OCI-M2 (cell line): ENCODE measurements around the gene VSTM2B.

ENCODE experiments used
- DNase-seq: peaks from one replicate; lab custom pipeline; 2025; ENCODE audit not compliant: unreplicated experiment; lab: John Stamatoyannopoulos, UW

VSTM2B gene

DNA sequence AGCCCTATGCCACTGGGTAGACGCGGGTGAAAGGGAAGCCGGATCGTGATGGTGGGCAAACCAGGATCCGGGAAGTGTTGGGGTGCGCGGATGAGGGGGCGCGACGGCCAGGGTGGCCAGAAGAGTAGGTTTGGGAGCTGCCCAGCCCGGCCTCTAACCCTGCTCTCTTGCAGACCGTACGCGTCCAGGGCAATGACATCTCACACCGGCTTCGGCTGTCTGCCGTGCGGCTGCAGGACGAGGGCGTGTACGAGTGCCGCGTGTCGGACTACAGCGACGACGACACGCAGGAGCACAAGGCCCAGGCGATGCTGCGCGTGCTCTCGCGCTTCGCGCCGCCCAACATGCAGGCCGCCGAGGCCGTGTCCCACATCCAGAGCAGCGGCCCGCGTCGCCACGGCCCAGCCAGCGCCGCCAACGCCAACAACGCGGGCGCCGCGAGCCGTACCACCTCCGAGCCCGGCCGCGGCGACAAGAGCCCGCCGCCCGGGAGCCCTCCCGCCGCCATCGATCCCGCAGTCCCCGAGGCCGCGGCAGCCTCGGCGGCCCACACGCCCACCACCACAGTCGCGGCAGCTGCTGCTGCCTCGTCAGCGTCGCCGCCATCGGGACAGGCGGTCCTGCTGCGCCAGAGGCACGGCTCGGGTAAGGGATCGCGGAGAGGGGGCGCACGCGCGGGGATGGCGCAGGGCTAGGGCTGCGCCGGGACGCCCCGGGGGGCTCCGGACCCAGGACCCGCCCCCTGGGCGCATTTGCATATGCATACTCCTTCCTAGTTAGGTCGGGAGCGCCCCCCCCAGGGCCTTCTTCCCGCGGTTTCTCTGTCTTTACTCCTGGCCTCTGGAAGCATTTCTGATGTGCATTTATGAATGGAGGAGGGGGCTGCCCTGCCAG lies 4.1 kb downstream of the VSTM2B start:
- DNase-seq: no peak

DNA sequence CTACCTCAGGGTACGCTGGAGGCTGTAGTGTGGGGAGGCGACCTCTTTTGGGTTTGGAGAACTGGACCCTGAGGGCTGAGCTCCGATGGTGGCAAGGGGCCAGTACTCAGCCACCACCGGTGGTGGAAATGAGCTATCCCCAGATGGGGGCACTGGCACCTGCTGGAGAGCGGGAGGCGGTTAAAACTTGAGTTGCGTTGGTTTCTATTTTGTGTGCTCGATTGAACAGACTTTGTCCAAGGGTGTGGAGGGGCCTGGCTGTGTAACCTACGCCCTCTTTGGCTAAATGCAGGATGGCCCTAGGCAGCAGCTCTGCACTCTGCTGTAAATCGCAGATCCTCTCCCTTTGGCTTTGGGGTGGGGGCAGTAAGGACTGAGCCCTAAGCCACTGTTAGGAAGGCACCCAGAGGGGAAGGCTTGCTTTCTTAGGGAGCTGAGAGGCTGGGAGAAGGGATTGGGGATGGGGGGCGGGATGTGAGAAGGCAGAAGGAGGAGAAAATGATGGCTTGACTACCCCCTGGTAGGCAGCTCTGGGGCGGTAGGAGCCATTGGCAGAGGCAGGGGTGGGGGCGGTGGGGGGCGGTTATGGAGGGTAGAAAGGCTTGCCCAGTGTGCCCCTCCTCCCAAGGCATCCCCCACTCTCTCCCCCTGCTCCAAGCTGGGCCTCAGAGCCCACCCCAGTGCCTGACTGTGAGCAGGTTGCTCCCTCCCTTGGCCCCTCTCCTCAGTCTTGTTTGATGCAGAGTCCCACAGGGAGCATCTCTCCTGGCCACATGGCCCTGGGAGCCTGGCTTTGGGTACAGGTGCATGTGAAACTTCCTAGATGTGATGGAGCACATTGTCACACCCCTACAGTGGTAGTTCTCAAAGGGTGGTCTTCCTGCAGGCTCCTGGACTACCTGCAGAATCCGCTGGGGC lies 5.0 kb downstream of the VSTM2B start:
- DNase-seq: no peak

DNA sequence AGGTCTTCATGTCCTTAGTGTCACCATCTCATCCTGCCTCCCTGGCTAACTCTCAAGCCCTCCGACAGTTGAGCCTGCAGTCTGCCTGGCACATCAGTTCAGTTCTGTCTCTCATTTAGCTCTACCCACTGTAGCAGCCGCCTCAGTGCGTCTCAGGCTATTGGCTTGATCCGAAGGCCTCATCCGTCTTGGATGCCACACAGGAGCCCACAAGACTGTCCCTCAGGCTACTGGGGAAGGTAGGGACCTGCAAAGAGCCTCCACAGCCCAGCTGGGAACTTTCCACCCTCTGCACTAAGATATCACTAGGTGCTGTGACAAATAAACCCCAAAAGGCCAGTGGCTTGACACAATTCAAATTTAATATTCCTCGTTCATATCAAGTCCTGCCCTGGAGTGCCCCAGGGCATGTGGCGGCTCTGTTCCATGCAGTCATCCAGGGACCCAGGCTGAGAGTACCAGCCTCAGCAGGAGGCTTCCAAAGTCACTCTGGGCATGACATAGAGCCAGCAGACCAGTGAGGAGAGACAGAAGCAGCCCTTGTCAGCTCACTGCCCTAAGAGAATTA lies 5.7 kb downstream of the VSTM2B start:
- no peak for DNase-seq

DNA sequence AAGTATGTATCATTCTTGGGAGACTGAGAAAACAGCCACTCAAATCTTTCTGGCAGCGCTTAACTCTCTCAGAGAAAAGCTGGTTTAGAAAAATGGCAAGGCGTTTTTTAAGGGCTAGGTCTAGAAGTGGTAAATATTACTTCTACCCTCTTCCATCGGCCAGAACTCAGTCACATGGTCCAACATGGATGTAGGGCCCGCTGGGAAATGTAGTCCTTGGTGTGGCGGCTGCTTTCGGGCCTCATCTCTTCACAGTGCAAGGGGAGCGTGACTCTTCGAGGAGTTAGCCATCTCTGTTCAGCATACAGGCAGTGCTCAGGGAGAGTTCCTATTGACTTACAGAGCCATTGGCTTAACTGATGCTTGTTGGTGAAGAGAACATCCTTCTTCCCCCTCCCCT lies 6.3 kb downstream of the VSTM2B start:
- DNase-seq: no peak

DNA sequence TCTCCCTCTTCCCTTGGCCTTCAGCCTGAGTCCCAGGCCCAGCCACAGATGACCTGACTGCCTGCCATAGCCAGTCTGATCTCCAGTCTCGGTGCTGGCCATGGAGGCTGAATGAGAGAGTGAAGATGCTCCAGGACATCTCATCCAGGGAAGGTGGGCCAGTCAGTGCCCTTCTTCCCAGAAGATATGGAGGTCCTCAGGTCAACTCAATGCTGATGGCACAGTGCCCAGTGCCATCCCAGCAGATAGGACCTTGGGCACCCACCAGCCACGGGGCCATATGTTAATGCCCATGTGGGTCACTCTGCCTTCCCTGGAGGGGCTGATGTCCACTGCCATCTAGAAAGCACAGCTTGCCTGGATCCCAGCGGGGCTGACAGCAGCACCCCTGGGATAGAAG lies 7.2 kb downstream of the VSTM2B start:
- DNase-seq: no peak

DNA sequence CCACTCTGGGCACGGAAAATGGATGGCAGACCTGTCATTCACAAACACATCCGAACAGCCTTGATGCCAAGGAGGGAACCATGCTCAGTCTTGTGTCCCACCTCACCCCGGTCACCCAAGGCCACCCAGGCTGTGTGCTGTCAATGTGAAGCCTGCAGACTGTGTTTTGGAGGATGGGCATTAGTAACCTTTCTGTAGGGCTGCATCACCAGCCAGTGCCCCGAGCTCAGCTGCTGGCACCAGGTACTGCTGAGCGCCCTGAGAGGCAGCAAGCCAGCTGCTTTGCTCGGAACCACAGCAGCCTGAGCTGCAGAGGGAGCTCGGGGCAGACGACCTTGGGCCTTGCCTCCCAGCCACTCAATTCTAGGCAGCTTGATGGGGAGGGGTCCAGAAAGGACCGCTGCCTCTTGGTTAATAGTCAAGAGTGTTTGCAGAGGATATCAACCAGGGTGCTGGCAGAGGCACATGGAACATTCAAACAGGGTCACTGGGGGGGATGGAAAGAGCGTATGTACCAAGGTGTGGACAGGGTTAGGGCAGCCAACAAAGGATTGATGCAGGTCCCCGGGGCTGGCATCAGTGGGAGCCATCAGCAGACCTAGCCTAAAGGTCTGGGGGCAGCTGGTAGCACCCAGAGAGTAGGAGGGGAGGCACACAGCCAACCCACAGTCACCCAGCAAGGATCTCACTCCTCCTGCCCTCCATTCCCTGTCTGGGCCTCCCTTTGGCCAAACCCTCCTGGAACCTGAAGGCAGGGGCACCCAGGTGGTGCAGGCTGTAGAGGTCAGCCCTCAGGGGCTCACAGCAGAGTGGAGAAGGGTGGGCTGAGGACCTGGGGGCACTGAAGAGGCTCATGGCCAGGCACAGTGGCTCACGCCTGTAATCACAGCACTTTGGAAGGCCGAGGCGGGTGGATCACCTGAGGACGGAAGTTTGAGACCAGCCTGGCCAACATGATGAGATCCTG lies 8.1 kb downstream of the VSTM2B start:
- DNase-seq: no peak

DNA sequence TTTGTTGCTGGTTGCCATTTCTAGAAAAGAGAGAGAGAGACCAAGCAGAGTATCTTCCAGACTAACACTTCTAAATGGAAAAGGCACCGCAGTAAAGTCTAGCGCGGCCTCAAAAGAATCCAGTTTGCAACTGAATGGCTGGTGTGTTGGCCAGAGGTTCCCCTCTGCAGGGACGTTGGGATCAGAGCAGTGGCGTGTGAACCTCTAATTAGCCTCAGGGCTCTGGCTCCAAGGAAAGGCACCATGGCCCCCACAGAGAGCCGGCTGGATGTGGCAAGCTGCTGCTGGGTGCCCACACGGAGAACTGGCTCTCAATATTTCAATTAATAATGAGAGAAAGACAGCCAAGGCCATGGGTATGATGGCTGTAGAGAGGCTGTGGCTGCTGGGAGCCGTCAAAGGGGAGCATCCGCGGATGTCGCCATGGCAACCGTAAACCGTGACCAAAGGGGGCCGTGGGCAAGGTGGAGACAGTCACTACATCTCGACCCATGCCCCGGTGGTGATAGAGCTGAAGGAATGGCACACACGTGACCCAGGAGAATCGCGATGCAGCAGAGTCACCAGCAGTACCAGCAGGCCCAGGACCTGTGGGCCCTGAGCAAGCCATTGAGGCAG lies 9.5 kb downstream of the VSTM2B start:
- no peak for DNase-seq

DNA sequence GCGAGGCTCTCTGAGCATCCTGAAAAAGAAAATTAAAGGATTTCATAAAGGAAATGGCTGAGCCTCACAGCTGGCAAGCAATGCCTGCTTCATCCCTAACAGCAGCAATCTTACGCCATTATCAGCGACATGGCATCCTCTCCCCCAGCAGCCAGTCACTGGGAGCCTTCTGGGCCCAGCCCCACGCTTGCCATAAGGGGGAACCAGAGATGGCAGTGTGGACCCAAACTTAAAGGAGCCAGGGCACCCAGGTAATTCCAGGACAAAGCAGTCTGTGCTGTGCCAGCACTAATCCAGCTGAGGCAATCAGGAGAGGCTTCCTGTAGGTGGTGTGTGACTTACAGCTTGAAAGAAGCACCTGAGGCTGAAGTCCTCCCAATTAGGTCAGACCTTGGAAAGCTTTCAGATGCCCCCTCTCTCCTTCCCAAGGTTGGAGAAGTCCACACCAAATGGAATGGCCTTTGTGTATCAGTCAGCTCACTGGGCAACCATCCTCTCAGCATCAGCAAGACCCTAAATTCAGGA lies 10.3 kb downstream of the VSTM2B start:
- no peak for DNase-seq

DNA sequence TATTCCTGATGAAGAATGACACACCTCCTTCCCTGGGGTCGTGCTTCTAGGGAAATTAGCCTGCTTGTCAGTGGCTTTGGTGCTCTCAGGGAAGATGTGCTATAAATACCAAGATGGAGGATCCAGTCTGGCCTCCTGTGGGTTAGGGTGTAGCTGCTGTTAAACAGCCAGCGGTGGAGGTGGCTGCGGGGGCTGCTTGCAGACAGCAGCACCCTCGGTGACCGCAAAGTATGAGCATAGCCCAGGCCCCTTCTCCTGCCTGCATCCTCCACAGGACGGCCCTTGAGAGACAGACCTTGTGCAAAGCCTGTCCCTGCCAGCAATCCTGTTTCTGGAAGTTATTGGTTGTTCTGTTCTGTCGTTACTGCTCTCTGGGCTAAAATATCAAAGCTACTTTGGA lies 11.4 kb downstream of the VSTM2B start:
- DNase-seq: no peak

DNA sequence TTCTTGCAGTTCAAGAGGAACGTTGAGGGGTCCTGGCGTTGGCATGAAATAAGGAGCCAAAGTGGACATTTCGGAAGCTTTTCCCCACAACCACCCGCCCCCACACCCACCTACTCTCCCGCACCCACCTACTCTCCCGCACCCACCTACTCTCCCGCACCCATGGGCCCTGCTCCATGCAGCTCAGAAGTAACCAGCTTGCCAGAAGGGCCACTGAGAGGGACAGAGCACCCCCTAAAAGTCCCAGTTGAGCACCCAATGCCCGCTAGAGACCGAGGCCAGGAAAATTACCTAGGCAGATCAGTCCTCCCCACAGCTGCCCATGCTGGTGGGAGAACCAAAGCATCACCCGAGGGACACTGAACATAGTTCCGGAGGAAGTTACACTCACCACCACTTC lies 11.8 kb downstream of the VSTM2B start:
- DNase-seq: no peak

DNA sequence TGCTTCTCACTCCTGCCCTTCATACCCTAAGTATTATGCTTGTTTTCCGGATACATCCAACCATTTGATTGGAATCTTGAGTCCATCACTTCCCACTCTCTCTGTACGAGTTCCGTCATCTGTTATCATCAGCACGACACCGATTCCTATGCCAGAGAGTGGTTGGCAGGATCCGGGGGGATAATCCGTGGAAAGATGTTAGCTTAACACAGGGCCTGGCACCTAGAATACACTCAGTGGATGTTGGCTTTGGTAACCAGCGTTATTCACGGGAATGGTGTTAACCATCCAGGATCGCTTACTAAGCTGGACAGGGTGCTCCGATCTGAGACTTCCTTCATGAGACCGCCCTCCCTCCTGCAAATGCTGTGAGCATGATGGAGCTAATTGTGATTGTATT lies 12.4 kb downstream of the VSTM2B start:
- DNase-seq: no peak

DNA sequence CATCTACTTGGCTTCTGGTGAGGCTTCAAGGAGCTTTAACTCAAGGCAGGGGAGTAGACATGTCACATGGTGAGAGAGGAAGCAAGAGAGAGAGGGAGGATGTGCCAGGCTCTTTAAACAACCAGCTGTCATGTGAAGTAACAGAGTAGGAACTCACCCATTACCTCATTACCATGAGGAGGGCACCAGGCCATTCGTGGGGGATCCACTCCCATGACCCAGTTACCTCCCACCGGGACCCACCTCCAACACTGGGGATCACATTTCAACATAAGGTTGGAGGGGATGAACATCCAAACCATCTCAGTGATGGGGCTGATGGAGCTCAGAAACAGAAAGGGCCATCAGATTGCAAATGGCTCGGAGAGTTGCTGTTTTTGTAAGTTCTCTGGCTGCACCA lies 12.9 kb downstream of the VSTM2B start:
- DNase-seq: no peak

DNA sequence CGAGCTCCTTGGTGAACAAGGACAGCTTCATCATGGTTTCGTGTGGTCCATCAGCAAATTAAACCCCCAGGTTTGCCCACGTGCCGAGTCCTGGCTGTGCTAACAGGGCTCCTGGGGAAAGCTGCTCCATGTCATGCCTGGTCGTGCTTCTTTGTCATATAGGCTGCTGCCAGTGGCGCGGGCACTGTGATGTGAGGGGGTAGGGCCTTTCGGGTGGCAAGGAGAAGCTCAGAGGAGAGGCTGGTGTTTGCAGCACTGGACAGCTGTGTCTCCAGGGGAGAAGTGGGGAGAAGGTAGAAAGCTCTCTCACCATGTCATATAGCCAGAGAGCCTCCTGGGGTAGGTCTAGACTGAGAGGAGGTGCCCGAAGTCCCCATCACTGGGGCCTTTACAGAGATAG lies 13.3 kb downstream of the VSTM2B start:
- no peak for DNase-seq

DNA sequence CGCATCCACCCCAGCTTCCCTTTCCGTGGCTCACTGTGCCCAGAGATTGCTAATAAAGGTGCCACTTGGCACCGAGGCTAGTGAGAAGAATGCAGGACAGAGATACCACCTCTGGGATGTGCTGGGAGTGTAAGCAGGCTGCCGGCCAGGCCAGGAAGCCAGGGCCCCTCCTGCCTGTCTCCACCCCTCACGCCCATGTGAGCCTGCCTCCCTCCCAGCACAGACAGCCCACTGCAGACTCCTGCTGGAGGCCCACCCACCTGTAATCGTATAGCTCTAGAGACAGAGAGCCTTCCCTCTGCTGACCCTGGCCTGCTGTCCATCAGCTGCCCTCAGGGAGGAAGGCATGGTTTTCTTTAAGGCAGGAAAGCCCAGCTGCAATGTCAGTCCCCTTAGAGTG lies 13.9 kb downstream of the VSTM2B start:
- DNase-seq: no peak

DNA sequence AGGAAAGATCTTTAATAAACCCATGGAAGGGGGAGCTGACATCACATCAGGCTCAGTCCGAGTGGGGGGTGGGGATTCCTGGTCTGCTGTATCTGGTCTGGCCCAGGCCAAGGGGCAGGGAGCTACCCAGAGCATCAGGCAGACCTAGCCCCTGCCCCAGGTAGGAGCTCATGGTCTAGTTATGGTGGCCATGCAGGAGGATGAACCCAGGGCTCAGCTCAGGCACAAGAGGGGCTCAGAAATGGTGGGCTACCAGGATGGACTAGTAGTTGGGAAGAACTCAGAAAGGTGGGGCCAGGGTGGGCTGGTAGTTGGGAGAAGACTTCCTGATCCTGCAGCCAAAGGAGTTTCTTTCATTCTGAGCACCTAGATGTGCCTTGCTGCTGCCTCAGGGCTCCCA lies 14.3 kb downstream of the VSTM2B start:
- no peak for DNase-seq

DNA sequence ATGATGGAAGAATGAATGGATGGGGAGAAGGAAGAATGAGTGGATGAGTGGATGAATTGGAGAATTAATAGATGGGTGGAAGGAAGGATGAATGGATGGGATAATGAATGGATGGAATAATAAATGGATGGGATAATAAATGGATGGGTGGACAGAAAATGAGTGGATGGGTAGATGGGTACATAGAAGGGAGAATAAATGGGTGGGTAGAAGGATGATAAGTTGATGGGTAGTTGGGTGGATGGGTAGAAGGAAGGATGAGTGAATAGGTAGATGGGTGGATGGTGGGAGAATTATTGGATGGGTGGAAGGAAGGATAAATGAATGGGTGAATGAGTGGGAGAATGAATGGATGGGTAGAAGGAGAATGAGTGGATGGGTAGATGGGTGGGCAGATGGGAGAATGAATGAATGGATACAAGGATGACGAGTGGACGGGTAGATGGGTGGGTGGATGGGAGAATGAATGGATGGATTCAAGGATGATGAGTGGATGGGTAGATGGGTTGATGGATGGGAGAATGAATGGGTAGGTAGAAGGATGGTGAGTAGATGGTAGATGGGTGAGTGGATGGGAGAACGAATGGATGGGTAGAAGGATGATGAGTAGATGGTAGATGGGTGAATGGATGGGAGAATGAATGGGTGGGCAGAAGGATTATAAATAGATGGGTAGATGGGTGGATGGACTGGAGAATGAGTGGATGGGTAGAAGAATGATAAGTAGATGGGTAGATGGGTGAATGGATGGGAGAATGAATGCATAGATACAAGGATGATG lies 15.9 kb downstream of the VSTM2B start:
- DNase-seq: no peak

DNA sequence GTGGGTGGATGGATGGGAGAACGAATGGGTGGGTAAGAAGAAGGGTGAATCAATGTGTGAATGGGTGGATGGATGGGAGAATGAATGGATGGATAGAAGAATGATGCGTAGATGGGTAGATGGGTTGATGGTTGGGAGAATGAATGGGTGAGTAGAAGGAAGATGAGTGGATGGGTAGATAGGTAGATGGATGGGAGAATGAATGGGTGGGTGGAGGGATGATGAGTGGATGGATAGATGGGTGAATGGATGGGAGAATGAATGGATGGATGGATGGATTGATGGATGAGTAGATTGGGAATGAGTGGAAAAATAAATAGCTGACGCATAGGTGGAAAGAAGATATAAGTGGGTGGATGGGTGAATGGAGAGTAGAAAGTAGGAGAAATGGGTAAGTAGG lies 16.5 kb downstream of the VSTM2B start:
- no peak for DNase-seq

DNA sequence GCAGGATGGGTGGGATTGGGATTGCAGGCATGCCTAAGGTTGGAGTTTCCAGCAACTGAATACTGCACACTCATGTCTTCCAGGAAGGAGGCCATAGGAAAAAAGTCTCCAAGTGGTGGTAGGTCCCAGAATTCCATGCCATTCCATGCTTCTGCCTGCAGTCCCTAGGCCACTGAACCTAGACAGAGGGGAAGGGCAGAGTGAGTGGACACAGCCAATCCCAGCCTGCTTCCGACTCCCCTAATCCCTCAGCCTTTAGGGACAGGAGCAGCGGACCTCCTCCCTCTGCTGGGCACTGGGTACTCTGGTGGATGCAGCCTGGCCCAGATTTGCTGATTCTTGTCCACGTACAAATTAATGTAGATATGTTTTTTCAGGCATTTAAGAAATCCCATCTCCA lies 17.0 kb downstream of the VSTM2B start:
- DNase-seq: no peak

DNA sequence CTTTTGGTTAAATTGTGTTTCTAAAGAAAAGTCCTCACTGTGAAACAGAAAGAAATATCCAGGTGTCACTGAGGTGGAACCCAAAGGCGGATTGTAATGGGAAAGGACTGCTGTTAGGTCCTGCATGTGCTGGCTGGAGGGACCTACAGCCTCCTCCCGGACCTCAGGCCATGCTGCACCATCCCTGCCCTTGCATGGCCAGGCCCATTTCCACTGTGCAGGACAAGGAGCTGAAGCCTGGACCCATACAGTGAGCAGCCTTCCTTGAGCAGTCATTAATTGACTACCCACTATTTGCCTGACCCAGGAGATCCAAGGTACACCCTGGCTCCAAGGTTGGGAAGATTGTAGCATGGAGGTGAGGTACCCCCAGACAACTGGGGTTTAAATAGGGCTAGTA lies 17.6 kb downstream of the VSTM2B start:
- no peak for DNase-seq
